HEK293 (cell line): ENCODE data around the gene MDFIC2.

ENCODE experiments used
- CTCF ChIA-PET: fragments of 350-600 bp; formaldehyde crosslinking; extraction: SDS; loops from one replicate; lab custom pipeline; 2021; ENCODE audit warnings: antibody characterized with exemption; lab: Yijun Ruan, JAX
- POLR2A ChIA-PET: fragments of 300-600 bp; formaldehyde crosslinking; extraction: SDS; loops from one replicate; lab custom pipeline; 2020; ENCODE audit warnings: antibody characterized with exemption, inconsistent platforms; lab: Yijun Ruan, JAX
- H3K27ac ChIP-seq: fragments of 200-500 bp; sonication (Bioruptor generic); 2 replicates; pipeline ENCODE4 v1.5.1; 2014; ENCODE audit warnings: low read depth, low read length, control low read depth, inconsistent platforms; ENCODE audit errors: extremely low read depth
- H3K36me3 ChIP-seq, 2 experiments: fragments of 200-500 bp in 1 of 2; sonication (Bioruptor generic) in 1 of 2; 1 replicate in 1 of 2; 2 replicates in 1 of 2; pipeline ENCODE4 v1.5.1; 2014 to 2017; ENCODE audit warnings: inconsistent platforms in 2 of 2, low read length in 2 of 2; ENCODE audit not compliant: control insufficient read depth in 2 of 2, insufficient read depth in 1 of 2
- H3K4me1 ChIP-seq: fragments of 200-500 bp; sonication (Bioruptor generic); 2 replicates; pipeline ENCODE4 v1.5.1; 2014; ENCODE audit warnings: mild to moderate bottlenecking, low read length, inconsistent platforms; ENCODE audit not compliant: control insufficient read depth, insufficient read depth
- H3K4me3 ChIP-seq: 2 replicates; pipeline ENCODE4 v1.5.1; 2011; ENCODE audit warnings: low read depth, mild to moderate bottlenecking, control low read depth, low read length, moderate library complexity
- H3K9me3 ChIP-seq: fragments of 200-500 bp; sonication (Bioruptor generic); 2 replicates; pipeline ENCODE4 v1.5.1; 2014; ENCODE audit warnings: low read depth, low read length, inconsistent platforms; ENCODE audit not compliant: control insufficient read depth, insufficient read depth
- GFI1B ChIP-seq: fragments of 450-650 bp; formaldehyde crosslinking; IDR thresholded peaks from 2 replicates; pipeline ENCODE4 v1.5.1; 2016; ENCODE audit warnings: missing biosample characterization, missing genetic modification characterization
- GLI4 ChIP-seq: fragments of 450-650 bp; formaldehyde crosslinking; IDR thresholded peaks from 2 replicates; pipeline ENCODE4 v1.5.1; 2016; ENCODE audit warnings: missing biosample characterization, missing genetic modification characterization
- GLIS1 ChIP-seq: fragments of 450-650 bp; formaldehyde crosslinking; IDR thresholded peaks from 2 replicates; pipeline ENCODE4 v1.5.1; 2016; ENCODE audit warnings: missing biosample characterization, missing genetic modification characterization
- SCRT2 ChIP-seq: fragments of 450-650 bp; formaldehyde crosslinking; IDR thresholded peaks from 2 replicates; pipeline ENCODE4 v1.5.1; 2016; ENCODE audit warnings: missing biosample characterization, missing genetic modification characterization
- ZBTB1 ChIP-seq: fragments of 450-650 bp; formaldehyde crosslinking; IDR thresholded peaks from 2 replicates; pipeline ENCODE4 v1.5.1; 2016; ENCODE audit warnings: missing biosample characterization, missing genetic modification characterization
- ZBTB8A ChIP-seq: fragments of 450-650 bp; formaldehyde crosslinking; IDR thresholded peaks from 2 replicates; pipeline ENCODE4 v1.5.1; 2016; ENCODE audit warnings: missing biosample characterization, missing genetic modification characterization
- ZNF112 ChIP-seq: fragments of 450-650 bp; formaldehyde crosslinking; IDR thresholded peaks from 2 replicates; pipeline ENCODE4 v1.5.0; 2017; ENCODE audit warnings: missing biosample characterization, missing genetic modification characterization
- ZNF155 ChIP-seq: fragments of 450-650 bp; formaldehyde crosslinking; IDR thresholded peaks from 2 replicates; pipeline ENCODE4 v1.5.1; 2016; ENCODE audit warnings: missing biosample characterization, missing genetic modification characterization
- ZNF169 ChIP-seq: fragments of 450-650 bp; formaldehyde crosslinking; IDR thresholded peaks from 2 replicates; pipeline ENCODE4 v1.5.1; 2016; ENCODE audit warnings: missing biosample characterization, missing genetic modification characterization
- ZNF2 ChIP-seq: fragments of 450-650 bp; formaldehyde crosslinking; IDR thresholded peaks from 2 replicates; pipeline ENCODE4 v1.5.1; 2016; ENCODE audit warnings: missing biosample characterization, missing genetic modification characterization
- ZNF202 ChIP-seq: fragments of 450-650 bp; formaldehyde crosslinking; IDR thresholded peaks from 2 replicates; pipeline ENCODE4 v1.5.1; 2016; ENCODE audit warnings: missing biosample characterization, missing genetic modification characterization, borderline replicate concordance
- ZNF274 ChIP-seq, 2 experiments: fragments of 200-500 bp in 1 of 2; fragments of 450-650 bp in 1 of 2; sonication (Bioruptor generic) in 1 of 2; formaldehyde crosslinking in 1 of 2; IDR thresholded peaks; 2 replicates each; pipeline versions ENCODE4 v1.5.1 to v1.6.1; 2014 to 2016; ENCODE audit warnings: borderline replicate concordance in 1 of 2, inconsistent platforms in 1 of 2, low read length in 1 of 2, missing biosample characterization in 1 of 2, missing genetic modification characterization in 1 of 2
- ZNF510 ChIP-seq: fragments of 450-650 bp; formaldehyde crosslinking; IDR thresholded peaks from 2 replicates; pipeline ENCODE4 v1.5.1; 2018; ENCODE audit warnings: mild to moderate bottlenecking, missing genetic modification characterization, missing biosample characterization; ENCODE audit not compliant: insufficient replicate concordance
- ZNF571 ChIP-seq: fragments of 450-650 bp; formaldehyde crosslinking; IDR thresholded peaks from 2 replicates; pipeline ENCODE4 v1.5.0; 2017; ENCODE audit warnings: missing biosample characterization, missing genetic modification characterization
- ZNF596 ChIP-seq: fragments of 450-650 bp; IDR thresholded peaks from 2 replicates; pipeline ENCODE4 v1.5.0; 2018; ENCODE audit warnings: missing biosample characterization, mild to moderate bottlenecking, missing genetic modification characterization, moderate library complexity
- ZNF707 ChIP-seq: fragments of 450-650 bp; formaldehyde crosslinking; IDR thresholded peaks from 2 replicates; pipeline ENCODE4 v1.5.1; 2016; ENCODE audit warnings: missing biosample characterization, missing genetic modification characterization
- ZNF777 ChIP-seq: fragments of 450-650 bp; formaldehyde crosslinking; IDR thresholded peaks from 2 replicates; pipeline ENCODE4 v1.5.1; 2017; ENCODE audit warnings: missing biosample characterization, missing genetic modification characterization, borderline replicate concordance
- ZNF791 ChIP-seq: fragments of 450-650 bp; formaldehyde crosslinking; IDR thresholded peaks from 2 replicates; pipeline ENCODE4 v1.5.1; 2016; ENCODE audit warnings: missing biosample characterization, missing genetic modification characterization
- TF ChIP-seq, protein P1 (sequence below): fragments of 450-650 bp; formaldehyde crosslinking; IDR thresholded peaks from 2 replicates; pipeline ENCODE4 v1.5.0; 2017; ENCODE audit warnings: missing biosample characterization, missing genetic modification characterization, borderline replicate concordance
- TF ChIP-seq, protein P2 (sequence below): fragments of 450-650 bp; formaldehyde crosslinking; IDR thresholded peaks from 2 replicates; pipeline ENCODE4 v1.5.1; 2016; ENCODE audit warnings: missing biosample characterization, missing genetic modification characterization

MDFIC2 gene

GRCh38 chr3:70186221-70186620, 126.2 kb downstream of the MDFIC2 start:
- ChIA-PET CTCF (interaction anchor here (0.6 kb wide), 1 partner anchor 122 kb away, joined by 3 read pairs; no protein-coding TSS in a partner anchor), POLR2A (no interaction called here)
- no peak overlapping the region for H3K27ac ChIP-seq
- H3K36me3 ChIP-seq, result no peaks in the 10 kb centered on the region
- H3K4me3 ChIP-seq, result no peak overlapping the region
- TF ChIP-seq ZNF169 (tag by site-specific recombination) (no peak), ZBTB1 (no peak), GLIS1 (tag by site-specific recombination) (no peak), ZNF155 (tag by site-specific recombination) (no peak)
- no peaks in the 10 kb centered on the region for H3K4me1 ChIP-seq
- H3K9me3 ChIP-seq, result no peaks in the 10 kb centered on the region

GRCh38 chr3:70185661-70186060, 126.8 kb downstream of the MDFIC2 start:
- CTCF ChIA-PET, result interaction anchor here (0.6 kb wide), 2 partner anchors 122 to 677 kb away, joined by 3 read pairs; no protein-coding TSS in a partner anchor
- H3K4me1 ChIP-seq, result no peaks in the 10 kb centered on the region
- no peak overlapping the region for H3K4me3 ChIP-seq
- H3K36me3 ChIP-seq, result no peaks in the 10 kb centered on the region
- POLR2A ChIA-PET, result interaction anchor here (0.7 kb wide), 1 partner anchor 50 kb away, joined by 5 read pairs; no protein-coding TSS in a partner anchor
- H3K27ac ChIP-seq, result no peak overlapping the region
- no peaks in the 10 kb centered on the region for H3K9me3 ChIP-seq
- TF ChIP-seq, protein P1, sequence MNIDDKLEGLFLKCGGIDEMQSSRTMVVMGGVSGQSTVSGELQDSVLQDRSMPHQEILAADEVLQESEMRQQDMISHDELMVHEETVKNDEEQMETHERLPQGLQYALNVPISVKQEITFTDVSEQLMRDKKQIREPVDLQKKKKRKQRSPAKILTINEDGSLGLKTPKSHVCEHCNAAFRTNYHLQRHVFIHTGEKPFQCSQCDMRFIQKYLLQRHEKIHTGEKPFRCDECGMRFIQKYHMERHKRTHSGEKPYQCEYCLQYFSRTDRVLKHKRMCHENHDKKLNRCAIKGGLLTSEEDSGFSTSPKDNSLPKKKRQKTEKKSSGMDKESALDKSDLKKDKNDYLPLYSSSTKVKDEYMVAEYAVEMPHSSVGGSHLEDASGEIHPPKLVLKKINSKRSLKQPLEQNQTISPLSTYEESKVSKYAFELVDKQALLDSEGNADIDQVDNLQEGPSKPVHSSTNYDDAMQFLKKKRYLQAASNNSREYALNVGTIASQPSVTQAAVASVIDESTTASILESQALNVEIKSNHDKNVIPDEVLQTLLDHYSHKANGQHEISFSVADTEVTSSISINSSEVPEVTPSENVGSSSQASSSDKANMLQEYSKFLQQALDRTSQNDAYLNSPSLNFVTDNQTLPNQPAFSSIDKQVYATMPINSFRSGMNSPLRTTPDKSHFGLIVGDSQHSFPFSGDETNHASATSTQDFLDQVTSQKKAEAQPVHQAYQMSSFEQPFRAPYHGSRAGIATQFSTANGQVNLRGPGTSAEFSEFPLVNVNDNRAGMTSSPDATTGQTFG (tag by site-specific recombination), result no peak
- TF ChIP-seq ZNF2 (tag by site-specific recombination), result no peak
- TF ChIP-seq ZNF274 (IDR thresholded peaks at IDR 0.05; ENCODE audit: low read length), result no peak
- no peak for TF ChIP-seq ZNF274 (tag by site-specific recombination; IDR thresholded peaks at IDR 0.05; ENCODE audit: borderline replicate concordance)
- no peak for TF ChIP-seq ZBTB8A
- no peak for TF ChIP-seq ZNF777 (tag by site-specific recombination)
- no peak for TF ChIP-seq ZNF707 (tag by site-specific recombination)
- TF ChIP-seq ZNF596 (tag by site-specific recombination), result no peak
- no peak for TF ChIP-seq ZNF791 (tag by site-specific recombination)
- no peak for TF ChIP-seq ZNF112
- TF ChIP-seq, protein P2, sequence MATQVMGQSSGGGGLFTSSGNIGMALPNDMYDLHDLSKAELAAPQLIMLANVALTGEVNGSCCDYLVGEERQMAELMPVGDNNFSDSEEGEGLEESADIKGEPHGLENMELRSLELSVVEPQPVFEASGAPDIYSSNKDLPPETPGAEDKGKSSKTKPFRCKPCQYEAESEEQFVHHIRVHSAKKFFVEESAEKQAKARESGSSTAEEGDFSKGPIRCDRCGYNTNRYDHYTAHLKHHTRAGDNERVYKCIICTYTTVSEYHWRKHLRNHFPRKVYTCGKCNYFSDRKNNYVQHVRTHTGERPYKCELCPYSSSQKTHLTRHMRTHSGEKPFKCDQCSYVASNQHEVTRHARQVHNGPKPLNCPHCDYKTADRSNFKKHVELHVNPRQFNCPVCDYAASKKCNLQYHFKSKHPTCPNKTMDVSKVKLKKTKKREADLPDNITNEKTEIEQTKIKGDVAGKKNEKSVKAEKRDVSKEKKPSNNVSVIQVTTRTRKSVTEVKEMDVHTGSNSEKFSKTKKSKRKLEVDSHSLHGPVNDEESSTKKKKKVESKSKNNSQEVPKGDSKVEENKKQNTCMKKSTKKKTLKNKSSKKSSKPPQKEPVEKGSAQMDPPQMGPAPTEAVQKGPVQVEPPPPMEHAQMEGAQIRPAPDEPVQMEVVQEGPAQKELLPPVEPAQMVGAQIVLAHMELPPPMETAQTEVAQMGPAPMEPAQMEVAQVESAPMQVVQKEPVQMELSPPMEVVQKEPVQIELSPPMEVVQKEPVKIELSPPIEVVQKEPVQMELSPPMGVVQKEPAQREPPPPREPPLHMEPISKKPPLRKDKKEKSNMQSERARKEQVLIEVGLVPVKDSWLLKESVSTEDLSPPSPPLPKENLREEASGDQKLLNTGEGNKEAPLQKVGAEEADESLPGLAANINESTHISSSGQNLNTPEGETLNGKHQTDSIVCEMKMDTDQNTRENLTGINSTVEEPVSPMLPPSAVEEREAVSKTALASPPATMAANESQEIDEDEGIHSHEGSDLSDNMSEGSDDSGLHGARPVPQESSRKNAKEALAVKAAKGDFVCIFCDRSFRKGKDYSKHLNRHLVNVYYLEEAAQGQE, result no peak
- TF ChIP-seq GFI1B (tag by site-specific recombination), result no peak
- no peak for TF ChIP-seq ZNF571 (tag by site-specific recombination)
- TF ChIP-seq ZNF202 (tag by site-specific recombination), result no peak
- no peak for TF ChIP-seq ZNF510 (tag by site-specific recombination)
- no peak for TF ChIP-seq GLI4 (tag by site-specific recombination)
- TF ChIP-seq SCRT2, result no peak
